Omental fat pad (tissue), 4 donors: ENCODE measurements around the gene SDCBP2. TPM values are rescaled to one million over a fixed set of nuclear protein-coding genes. Genes with fewer than 3 reads are reported as not detected.

ENCODE experiments used
- ATAC-seq: fragments of 150-250 bp; one replicate; pipeline ENCODE4 v1.9.1; 2016; ENCODE audit warnings: mild to moderate bottlenecking, moderate library complexity; ENCODE audit not compliant: low FRiP score
- DNase-seq: peaks from one replicate; pipeline ENCODE4 v3.0.0-alpha.2; 2019; ENCODE audit warnings: low spot score
- total RNA-seq, 4 donors: library from RNA; depleted of rRNA; stranded (reverse); fragments of >200 nt; gene quantifications; one replicate each; pipeline ENCODE4 v1.1.0, GENCODE V29; 2016
- TF ChIP-seq, protein P1 (sequence below), 3 donors: fragments of 450-650 bp; IDR thresholded peaks; one replicate each; pipeline ENCODE4 v1.5.1; 2016 to 2017; ENCODE audit warnings: antibody characterized with exemption in 3 of 3, mild to moderate bottlenecking in 3 of 3, moderate library complexity in 2 of 3

The SDCBP2 gene
- total RNA-seq, 4 donors from 2014 or later: 7.7 to 18.0 (median 9.8) TPM

GRCh38 chr20:1324598-1325172 is 4.3 kb downstream of the SDCBP2 start:
- peak; percentile 7 for ATAC-seq
- TF ChIP-seq, protein P1, sequence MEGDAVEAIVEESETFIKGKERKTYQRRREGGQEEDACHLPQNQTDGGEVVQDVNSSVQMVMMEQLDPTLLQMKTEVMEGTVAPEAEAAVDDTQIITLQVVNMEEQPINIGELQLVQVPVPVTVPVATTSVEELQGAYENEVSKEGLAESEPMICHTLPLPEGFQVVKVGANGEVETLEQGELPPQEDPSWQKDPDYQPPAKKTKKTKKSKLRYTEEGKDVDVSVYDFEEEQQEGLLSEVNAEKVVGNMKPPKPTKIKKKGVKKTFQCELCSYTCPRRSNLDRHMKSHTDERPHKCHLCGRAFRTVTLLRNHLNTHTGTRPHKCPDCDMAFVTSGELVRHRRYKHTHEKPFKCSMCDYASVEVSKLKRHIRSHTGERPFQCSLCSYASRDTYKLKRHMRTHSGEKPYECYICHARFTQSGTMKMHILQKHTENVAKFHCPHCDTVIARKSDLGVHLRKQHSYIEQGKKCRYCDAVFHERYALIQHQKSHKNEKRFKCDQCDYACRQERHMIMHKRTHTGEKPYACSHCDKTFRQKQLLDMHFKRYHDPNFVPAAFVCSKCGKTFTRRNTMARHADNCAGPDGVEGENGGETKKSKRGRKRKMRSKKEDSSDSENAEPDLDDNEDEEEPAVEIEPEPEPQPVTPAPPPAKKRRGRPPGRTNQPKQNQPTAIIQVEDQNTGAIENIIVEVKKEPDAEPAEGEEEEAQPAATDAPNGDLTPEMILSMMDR (IDR thresholded peaks at IDR 0.05): no peak
- DNase-seq: peak; percentile 46

DNA sequence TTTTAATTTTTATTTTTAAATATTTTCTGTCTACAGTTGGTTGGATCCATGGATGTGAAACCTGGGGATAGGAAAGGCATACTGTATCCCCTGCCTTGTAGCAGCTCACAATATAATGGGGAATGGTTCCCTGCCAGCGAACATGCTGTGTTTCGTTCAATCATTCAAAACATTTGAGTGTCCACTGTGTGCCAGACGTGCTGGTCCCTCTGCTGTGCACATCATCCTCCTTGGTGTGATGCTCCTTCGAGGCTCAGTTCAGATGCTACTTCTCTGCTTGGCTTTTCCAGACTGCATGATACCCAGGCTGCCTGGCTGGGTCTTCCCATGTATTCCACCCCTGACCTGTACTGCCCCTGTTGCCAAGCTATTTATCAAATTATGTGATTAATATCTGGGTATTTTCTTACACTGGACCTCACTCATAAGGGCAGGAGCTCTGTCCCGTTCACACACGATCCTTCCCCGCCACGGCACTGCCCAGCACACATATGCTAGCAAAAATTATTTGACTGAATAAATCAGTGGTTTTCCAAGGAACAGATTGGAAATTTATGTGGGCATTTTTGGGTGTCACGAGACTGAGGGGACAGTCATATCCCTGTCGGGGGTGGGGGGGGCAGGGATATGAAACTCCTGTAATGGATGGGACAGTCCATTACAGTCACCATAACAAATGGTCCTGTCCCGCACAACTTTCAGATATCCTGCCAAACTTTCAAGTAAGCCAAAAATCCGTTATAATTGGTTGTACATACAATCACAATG is 4.9 kb downstream of the SDCBP2 start:
- TF ChIP-seq, protein P1 (IDR thresholded peaks at IDR 0.05): no peak
- no peak for DNase-seq
- no peak for ATAC-seq

DNA sequence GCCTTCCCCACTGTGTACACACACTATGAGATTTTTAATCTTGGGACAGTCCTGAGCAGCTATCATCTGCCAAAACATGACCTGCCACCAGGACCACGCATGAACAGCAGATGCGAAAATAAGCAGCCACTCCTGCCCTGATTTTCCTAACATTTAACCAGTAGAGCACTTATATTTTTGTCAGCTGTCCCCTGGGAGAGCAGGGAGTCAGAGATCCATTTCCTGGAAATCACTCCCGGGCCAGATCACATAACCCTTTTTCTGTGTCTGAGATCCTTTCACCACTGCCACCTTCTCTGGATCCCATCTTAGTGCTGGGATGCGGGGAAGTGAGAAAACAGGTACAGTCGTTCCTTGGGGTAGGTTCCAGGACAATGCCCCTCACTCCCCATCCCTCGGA is 5.7 kb downstream of the SDCBP2 start:
- ATAC-seq (no peak), DNase-seq (no peak)
- TF ChIP-seq, protein P1 (IDR thresholded peaks at IDR 0.05): no peak

DNA sequence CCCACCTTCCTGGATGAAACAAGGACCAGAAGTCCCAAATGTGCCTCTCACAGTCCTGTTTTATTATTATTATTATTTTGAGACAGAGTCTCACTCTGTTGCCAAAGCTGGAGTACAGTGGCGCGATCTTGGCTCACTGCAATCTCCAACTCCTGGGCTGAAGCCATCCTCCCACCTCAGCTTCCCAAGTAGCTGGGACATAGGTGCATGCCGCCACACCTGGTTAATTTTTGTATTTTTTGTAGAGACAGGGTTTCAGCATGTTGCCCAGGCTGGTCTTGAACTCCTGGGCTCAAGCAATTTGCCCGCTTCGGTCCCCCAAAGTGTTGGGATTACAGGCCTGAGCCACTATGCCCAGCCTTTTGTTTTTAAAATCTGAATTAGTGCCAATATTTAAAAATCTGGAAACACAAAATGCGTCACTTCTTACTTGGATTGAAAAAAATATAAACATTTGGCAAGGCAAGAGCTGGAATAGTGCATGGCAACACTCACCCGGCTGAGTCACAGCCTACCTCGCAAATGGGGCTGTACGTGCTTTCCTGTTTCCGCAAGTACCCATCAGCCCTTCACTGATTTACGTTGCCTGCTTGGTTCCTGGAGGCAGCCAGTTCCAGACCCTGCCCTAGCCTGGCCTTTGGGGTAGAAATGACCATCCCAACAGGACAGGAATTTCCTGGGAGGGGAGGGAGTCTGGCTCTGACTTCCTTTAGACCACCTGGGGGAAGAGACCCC is 6.3 kb downstream of the SDCBP2 start:
- ATAC-seq (no peak), DNase-seq (no peak)

DNA sequence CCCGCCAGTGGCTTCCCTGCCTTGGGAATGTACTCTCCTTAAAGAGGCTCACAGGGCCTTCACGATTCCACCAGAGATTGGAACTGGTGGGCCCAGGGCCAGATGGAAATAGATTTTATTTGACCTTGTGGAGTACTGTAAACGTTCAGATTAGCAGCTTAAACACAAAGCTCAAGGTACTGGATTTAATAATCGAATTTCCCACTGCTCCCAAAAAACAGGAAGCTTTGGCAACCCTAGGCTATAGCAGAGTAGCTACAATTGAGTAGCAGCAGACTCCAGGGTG is 7.3 kb downstream of the SDCBP2 start:
- DNase-seq (no peak), ATAC-seq (no peak)
- TF ChIP-seq, protein P1 (IDR thresholded peaks at IDR 0.05): no peak

More for the DNA sequence above, 6.3 kb downstream of the SDCBP2 start:
- TF ChIP-seq, protein P1 (IDR thresholded peaks at IDR 0.05): no peak

DNA sequence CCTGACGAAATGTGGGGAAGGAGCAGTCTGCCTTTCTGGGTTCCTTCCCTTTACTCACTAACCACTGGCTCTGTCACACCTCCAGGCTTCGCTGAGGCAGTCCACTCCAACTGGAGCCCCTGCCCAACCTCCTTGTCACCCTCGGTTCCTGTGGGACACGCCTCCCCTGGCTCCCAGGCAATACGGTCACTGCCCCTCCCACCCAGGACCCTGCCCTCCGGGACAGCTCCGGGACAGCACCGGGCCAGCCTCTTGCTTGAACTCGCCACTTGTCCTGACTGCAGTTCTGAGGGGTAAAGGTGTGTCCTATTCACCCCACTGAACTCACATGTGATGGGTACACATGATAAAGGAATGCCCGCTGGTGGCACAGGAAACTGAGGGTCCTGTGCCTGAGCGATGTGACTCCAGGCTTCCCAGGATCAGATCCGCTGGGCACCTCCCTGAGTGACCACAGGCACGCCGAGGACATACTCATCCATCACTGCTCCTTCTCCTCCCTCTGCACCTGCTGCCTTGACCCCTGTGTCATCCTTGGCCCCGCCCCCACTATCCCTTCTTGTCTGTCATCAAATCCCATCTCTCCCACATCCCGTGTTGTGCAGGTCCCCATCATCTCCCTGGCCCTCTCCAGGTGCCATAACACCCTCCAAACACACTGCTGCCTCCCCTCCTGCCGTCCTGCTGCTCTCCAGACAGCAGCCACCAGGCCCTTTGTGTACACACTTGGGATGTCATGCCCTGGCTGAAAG is 7.9 kb downstream of the SDCBP2 start:
- ATAC-seq (no peak), DNase-seq (no peak)
- TF ChIP-seq, protein P1 (IDR thresholded peaks at IDR 0.05): no peak
